Progenitor cell of endocrine pancreas (in vitro differentiated cells): Measurements from ENCODE around the gene EARS2. TPM values are rescaled to one million over a fixed set of nuclear protein-coding genes. Genes with fewer than 3 reads are reported as not detected.

Experiments used
- DNase-seq: peaks from one replicate; pipeline ENCODE4 v3.0.0; 2021; ENCODE audit warnings: low spot score; ENCODE audit not compliant: unreplicated experiment
- H3K27ac Mint-ChIP-seq: 2 replicates; pipeline ENCODE4 v1.8.0; 2021; ENCODE audit warnings: mild to moderate bottlenecking, moderate library complexity, mixed read lengths
- H3K27me3 Mint-ChIP-seq: 2 replicates; pipeline ENCODE4 v1.8.0; 2021; ENCODE audit warnings: mixed read lengths
- H3K36me3 Mint-ChIP-seq: 2 replicates; pipeline ENCODE4 v1.8.0; 2022; ENCODE audit warnings: mixed read lengths; ENCODE audit not compliant: insufficient read depth
- H3K4me1 Mint-ChIP-seq: 2 replicates; pipeline ENCODE4 v1.8.0; 2021; ENCODE audit warnings: low read depth, mixed read lengths
- H3K4me3 Mint-ChIP-seq: 2 replicates; pipeline ENCODE4 v1.8.0; 2021; ENCODE audit warnings: low read depth, mild to moderate bottlenecking, moderate library complexity, mixed read lengths
- H3K9me3 Mint-ChIP-seq: 2 replicates; pipeline ENCODE4 v1.8.0; 2021; ENCODE audit warnings: low read depth, mixed read lengths
- CTCF ChIP-seq: fragments of 200-600 bp; sonication (generic); IDR thresholded peaks from one replicate; pipeline ENCODE4 v1.5.0; 2021; ENCODE audit warnings: antibody characterized with exemption, mild to moderate bottlenecking; ENCODE audit not compliant: unreplicated experiment
- total RNA-seq: library from RNA; stranded (reverse); gene quantifications from 2 replicates; pipeline ENCODE4 v1.2.1, GENCODE V29; 2021

The EARS2 gene
- total RNA-seq, 1 donor from 2014 or later = 24.7 TPM

- H3K27ac Mint-ChIP-seq = peak overlapping the region; percentile 58
- H3K36me3 Mint-ChIP-seq = peaks cover 23% of the 10 kb centered on the region
- no peaks in the 10 kb centered on the region for H3K27me3 Mint-ChIP-seq
- no peaks in the 10 kb centered on the region for H3K4me1 Mint-ChIP-seq
- no peaks in the 10 kb centered on the region for H3K9me3 Mint-ChIP-seq
- H3K4me3 Mint-ChIP-seq = no peak overlapping the region
- DNase-seq = no peak
- TF ChIP-seq CTCF = no peak
Measured at GRCh38 chr16:23479138-23479537, 78.0 kb downstream of the EARS2 start.

GRCh38 chr16:23478566-23478965 lies 78.6 kb downstream of the EARS2 start:
- H3K27me3 Mint-ChIP-seq = no peaks in the 10 kb centered on the region
- H3K36me3 Mint-ChIP-seq = peaks cover 27% of the 10 kb centered on the region
- H3K4me3 Mint-ChIP-seq = no peak overlapping the region
- no peak for TF ChIP-seq CTCF
- no peak overlapping the region for H3K27ac Mint-ChIP-seq
- no peak for DNase-seq
- H3K4me1 Mint-ChIP-seq = no peaks in the 10 kb centered on the region
- no peaks in the 10 kb centered on the region for H3K9me3 Mint-ChIP-seq

GRCh38 chr16:23476289-23476688 lies 80.9 kb downstream of the EARS2 start:
- no peak for TF ChIP-seq CTCF
- H3K27me3 Mint-ChIP-seq = no peaks in the 10 kb centered on the region
- H3K36me3 Mint-ChIP-seq = peaks cover 22% of the 10 kb centered on the region

More at GRCh38 chr16:23476289-23476688, 80.9 kb downstream of the EARS2 start:
- Mint-ChIP-seq H3K4me3 (no peak overlapping the region), H3K9me3 (no peaks in the 10 kb centered on the region), H3K27ac (peak overlapping the region; percentile 41), H3K4me1 (no peaks in the 10 kb centered on the region)
- no peak for DNase-seq

Other genes with a start within 250 kb of the EARS2 start
- 24.9 and 28.3 TPM in 2 replicates for gene COG7, start 104.2 kb downstream of the EARS2 start, total RNA-seq
- 87.5 and 89.9 TPM in 2 replicates for gene GGA2, start 46.9 kb downstream of the EARS2 start, total RNA-seq
- gene UBFD1, start 377 bp upstream of the EARS2 start, total RNA-seq = 101 and 106 TPM in 2 replicates
- 75.9 and 80.2 TPM in 2 replicates for gene NDUFAB1, start 39.0 kb upstream of the EARS2 start, total RNA-seq
- gene PALB2, start 84.0 kb upstream of the EARS2 start, total RNA-seq = 21.0 TPM in 2 replicates
- gene DCTN5, start 84.1 kb upstream of the EARS2 start, total RNA-seq = 79.8 and 88.9 TPM in 2 replicates
- 30.4 and 36.2 TPM in 2 replicates for gene PLK1, start 121.5 kb upstream of the EARS2 start, total RNA-seq
- 0.60 and 0.71 TPM in 2 replicates for gene ERN2, start 155.9 kb upstream of the EARS2 start, total RNA-seq
- gene CHP2, start 197.7 kb upstream of the EARS2 start, total RNA-seq = not detected in 2 replicates